ENCODE results near the gene ULBP1. TPM values are rescaled to one million over a fixed set of nuclear protein-coding genes. Genes with fewer than 3 reads are reported as not detected.
A peak's percentile ranks its signal among the peaks of the same experiment; 100 is the strongest.
"Not testable (repeated sequence)": the region's sequence is repeated elsewhere in the genome, so short reads cannot be mapped to it uniquely, and the experiment has no call there.

ULBP1 gene
- total RNA-seq, 1 donor from 2014 or later, result 9.3 TPM

- Mint-ChIP-seq H3K4me1 (ENCODE audit: low read depth, unreplicated experiment) (peaks cover 2% of the 10 kb centered on the region), H3K27ac (ENCODE audit: unreplicated experiment) (no peak overlapping the region), H3K36me3 (ENCODE audit: unreplicated experiment) (peaks cover 6% of the 10 kb centered on the region), H3K4me3 (ENCODE audit: unreplicated experiment) (no peak overlapping the region), H3K9me3 (ENCODE audit: unreplicated experiment) (peaks cover 20% of the 10 kb centered on the region), H3K27me3 (ENCODE audit: unreplicated experiment) (peaks cover 43% of the 10 kb centered on the region)
- DNase-seq, result no peak
- TF ChIP-seq, protein P1, sequence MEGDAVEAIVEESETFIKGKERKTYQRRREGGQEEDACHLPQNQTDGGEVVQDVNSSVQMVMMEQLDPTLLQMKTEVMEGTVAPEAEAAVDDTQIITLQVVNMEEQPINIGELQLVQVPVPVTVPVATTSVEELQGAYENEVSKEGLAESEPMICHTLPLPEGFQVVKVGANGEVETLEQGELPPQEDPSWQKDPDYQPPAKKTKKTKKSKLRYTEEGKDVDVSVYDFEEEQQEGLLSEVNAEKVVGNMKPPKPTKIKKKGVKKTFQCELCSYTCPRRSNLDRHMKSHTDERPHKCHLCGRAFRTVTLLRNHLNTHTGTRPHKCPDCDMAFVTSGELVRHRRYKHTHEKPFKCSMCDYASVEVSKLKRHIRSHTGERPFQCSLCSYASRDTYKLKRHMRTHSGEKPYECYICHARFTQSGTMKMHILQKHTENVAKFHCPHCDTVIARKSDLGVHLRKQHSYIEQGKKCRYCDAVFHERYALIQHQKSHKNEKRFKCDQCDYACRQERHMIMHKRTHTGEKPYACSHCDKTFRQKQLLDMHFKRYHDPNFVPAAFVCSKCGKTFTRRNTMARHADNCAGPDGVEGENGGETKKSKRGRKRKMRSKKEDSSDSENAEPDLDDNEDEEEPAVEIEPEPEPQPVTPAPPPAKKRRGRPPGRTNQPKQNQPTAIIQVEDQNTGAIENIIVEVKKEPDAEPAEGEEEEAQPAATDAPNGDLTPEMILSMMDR (IDR thresholded peaks at IDR 0.05; ENCODE audit: partially characterized antibody, unreplicated experiment), result no peak
These were observed 43.9 kb upstream of the ULBP1 start for GRCh38 chr6:149919834-149920225.

- Mint-ChIP-seq H3K27ac (ENCODE audit: unreplicated experiment) (no peak overlapping the region), H3K4me1 (ENCODE audit: low read depth, unreplicated experiment) (peaks cover 2% of the 10 kb centered on the region), H3K4me3 (ENCODE audit: unreplicated experiment) (peak overlapping the region; percentile 25), H3K9me3 (ENCODE audit: unreplicated experiment) (peaks cover 17% of the 10 kb centered on the region), H3K27me3 (ENCODE audit: unreplicated experiment) (peaks cover 51% of the 10 kb centered on the region), H3K36me3 (ENCODE audit: unreplicated experiment) (peaks cover 6% of the 10 kb centered on the region)
- DNase-seq, result no peak
- TF ChIP-seq, protein P1 (IDR thresholded peaks at IDR 0.05; ENCODE audit: partially characterized antibody, unreplicated experiment), result no peak
These were observed 42.4 kb upstream of the ULBP1 start for GRCh38 chr6:149921361-149921760.

GRCh38 chr6:149922091-149922490, 41.7 kb upstream of the ULBP1 start:
- H3K4me3 Mint-ChIP-seq (ENCODE audit: unreplicated experiment); H3K4me1 Mint-ChIP-seq (ENCODE audit: low read depth, unreplicated experiment); DNase-seq; H3K27ac Mint-ChIP-seq (ENCODE audit: unreplicated experiment); H3K36me3 Mint-ChIP-seq (ENCODE audit: unreplicated experiment): not testable (repeated sequence)
- peaks cover 50% of the 10 kb centered on the region for H3K27me3 Mint-ChIP-seq (ENCODE audit: unreplicated experiment)
- peaks cover 17% of the 10 kb centered on the region for H3K9me3 Mint-ChIP-seq (ENCODE audit: unreplicated experiment)

GRCh38 chr6:149922642-149923326, 41.0 kb upstream of the ULBP1 start, which contains the start of gene RAET1G:
Gene RAET1G, minus strand, starts transcription at chr6:149923121. Its CDS starts 111 bp downstream, at chr6:149923010.
- Mint-ChIP-seq H3K4me1 (ENCODE audit: low read depth, unreplicated experiment) (peaks cover 2% of the 10 kb centered on the region), H3K4me3 (ENCODE audit: unreplicated experiment) (peak within 1 kb of the TSS; percentile 88), H3K27ac (ENCODE audit: unreplicated experiment) (no peak within 1 kb of the TSS), H3K9me3 (ENCODE audit: unreplicated experiment) (peaks cover 15% of the 10 kb centered on the region), H3K36me3 (ENCODE audit: unreplicated experiment) (peaks cover 6% of the 10 kb centered on the region), H3K27me3 (ENCODE audit: unreplicated experiment) (peaks cover 50% of the 10 kb centered on the region)
- peak; percentile 76 for DNase-seq
- TF ChIP-seq, protein P1 (IDR thresholded peaks at IDR 0.05; ENCODE audit: partially characterized antibody, unreplicated experiment), result no peak

DNA sequence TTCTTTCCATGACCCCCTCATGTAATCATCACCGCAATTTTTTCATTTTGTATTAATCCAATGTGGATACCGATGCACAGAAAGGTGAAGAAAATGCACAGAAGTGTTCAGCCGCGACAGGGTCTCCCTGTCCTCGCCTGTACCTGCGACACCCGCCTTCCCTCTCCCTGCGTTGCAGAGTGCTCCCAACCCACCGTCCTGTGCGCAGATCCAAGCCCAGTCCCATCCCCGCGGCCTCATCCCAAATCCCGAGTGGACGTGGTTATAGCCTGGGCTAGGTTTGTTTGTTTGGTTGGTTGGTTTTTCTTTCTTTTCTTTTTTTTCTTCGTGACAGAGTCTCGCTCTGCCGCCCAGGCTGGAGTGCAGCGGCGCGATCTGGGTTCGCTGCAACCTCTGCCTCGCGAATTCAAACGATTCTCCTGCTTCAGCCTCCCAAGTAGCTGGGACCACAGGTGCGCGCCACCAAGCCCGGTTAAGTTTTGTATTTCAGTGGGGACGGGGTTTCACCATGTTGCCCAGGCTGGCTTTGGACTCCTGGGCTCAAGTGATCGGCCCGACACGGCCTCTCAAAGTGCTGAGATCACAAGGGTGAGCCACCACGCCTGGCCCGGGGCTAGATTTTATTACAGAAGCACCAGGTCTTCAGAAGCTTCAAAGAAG, 40.3 kb upstream of the ULBP1 start:
- Mint-ChIP-seq H3K27me3 (ENCODE audit: unreplicated experiment) (peaks cover 48% of the 10 kb centered on the region), H3K4me1 (ENCODE audit: low read depth, unreplicated experiment) (peaks cover 2% of the 10 kb centered on the region), H3K36me3 (ENCODE audit: unreplicated experiment) (peaks cover 6% of the 10 kb centered on the region), H3K4me3 (ENCODE audit: unreplicated experiment) (peak overlapping the region; percentile 88), H3K9me3 (ENCODE audit: unreplicated experiment) (peaks cover 14% of the 10 kb centered on the region), H3K27ac (ENCODE audit: unreplicated experiment) (no peak overlapping the region)
- no peak for DNase-seq
- TF ChIP-seq, protein P1 (IDR thresholded peaks at IDR 0.05; ENCODE audit: partially characterized antibody, unreplicated experiment), result no peak
